Right lobe of liver (tissue), 6 donors: ENCODE results near the gene EEIG2. TPM values are rescaled to one million over a fixed set of nuclear protein-coding genes. Genes with fewer than 3 reads are reported as not detected.

Experiments
- ATAC-seq, 4 donors: fragments of 200-7000 bp; cut with Tn5 transposase; one replicate each; pipeline ENCODE4 v1.9.1; 2020; ENCODE audit warnings: mild to moderate bottlenecking in 4 of 4, moderate library complexity in 4 of 4
- DNase-seq, 3 donors: peaks; one replicate each; pipeline ENCODE4 v3.0.0-alpha.2; 2020
- H3K27ac ChIP-seq, 3 donors: fragments of 200-600 bp; one replicate each; pipeline ENCODE4 v1.8.0; 2022
- H3K27me3 ChIP-seq, 2 donors: fragments of 200-600 bp; one replicate each; pipeline ENCODE4 v1.8.0; 2022
- H3K36me3 ChIP-seq, 4 donors: fragments of 200-600 bp; sonication (generic) in 1 of 4; one replicate each; pipeline versions ENCODE4 v1.5.1 to v1.8.0; 2017 to 2022; ENCODE audit warnings: control low read depth in 1 of 4
- H3K4me1 ChIP-seq, 4 donors: fragments of 200-600 bp; sonication (generic) in 1 of 4; one replicate each; pipeline versions ENCODE4 v1.5.1 to v1.8.0; 2017 to 2022; ENCODE audit warnings: control low read depth in 1 of 4
- H3K4me3 ChIP-seq, 3 donors: fragments of 200-600 bp; one replicate each; pipeline ENCODE4 v1.8.0; 2022
- H3K9me3 ChIP-seq, 4 donors: fragments of 200-600 bp; sonication (generic) in 1 of 4; one replicate each; pipeline versions ENCODE4 v1.5.1 to v1.8.0; 2017 to 2022; ENCODE audit warnings: control low read depth in 1 of 4
- POLR2A ChIP-seq: fragments of 450-650 bp; IDR thresholded peaks from one replicate; pipeline ENCODE4 v1.6.1; 2017; ENCODE audit warnings: antibody characterized with exemption, mild to moderate bottlenecking
- WGBS: methylation state at CpG from one replicate; pipeline ENCODE4 v1.1.6; 2018; ENCODE audit warnings: low coverage, low lambda C conversion rate; ENCODE audit not compliant: insufficient coverage; ENCODE audit errors: missing lambda C conversion rate; 5-methylcytosine and 5-hydroxymethylcytosine counted together
- intact Hi-C, 2 donors: fragments of 100-400 bp; cut with DNase I; formaldehyde crosslinking; loops; one replicate each; pipeline versions ENCODE4 v1.11.2 to v1.14.1; 2022
- total RNA-seq, 6 experiments: library from RNA; depleted of rRNA in 2 of 6; stranded (reverse); fragments of >200 nt in 2 of 6; fragmentation: NEBNext Ultra II Directional in 3 of 6; extraction: Animal tissue kit (Norgen Biotek cat#: 25700) in 3 of 6; gene quantifications; one replicate each; pipeline versions ENCODE4 v1.1.0 to v1.2.4, GENCODE V29; 2016 to 2023
- TF ChIP-seq, protein P1 (sequence below), 4 donors: fragments of 200-600 bp in 3 of 4; fragments of 450-650 bp in 1 of 4; IDR thresholded peaks; one replicate each; pipeline versions ENCODE4 v1.5.1 to v1.8.0; 2016 to 2022; ENCODE audit warnings: antibody characterized with exemption in 4 of 4, mild to moderate bottlenecking in 2 of 4
- donor health status: DM: no; HTN: yes; CAD: no.
- donor health status: DM: no; HTN: no; CAD: no.
- donor health status: DM: no; HTN: no; CAD: no.
- donor health status: DM: no; HTN: yes; CAD: no.
- donor health status: DM: no; HTN: yes; CAD: no.

The EEIG2 gene
- total RNA-seq, 6 experiments from 2014 or later, result 0.88 to 6.5 (median 2.6) TPM

DNA sequence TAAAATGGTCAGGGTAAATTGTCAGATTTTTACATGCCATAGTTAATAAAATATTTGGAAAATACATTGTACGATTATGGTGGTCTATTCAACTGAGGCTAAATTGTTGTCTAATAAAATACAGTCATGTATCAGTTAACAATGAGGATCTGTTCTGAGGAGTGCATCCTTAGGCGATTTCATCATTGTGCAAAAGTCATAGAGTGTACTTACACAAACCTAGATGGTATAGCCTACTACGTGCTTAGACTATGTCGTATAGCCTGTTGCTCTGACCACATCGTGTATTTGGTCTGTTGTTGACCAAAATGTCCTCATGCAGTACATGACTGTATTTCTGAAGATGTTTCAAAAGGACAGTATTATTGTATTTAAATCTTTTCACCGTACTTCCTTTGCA, 5.2 kb downstream of the EEIG2 start:
- intact Hi-C loops, result loop anchor here in 1 of 2 donors (10.0 kb wide), 1 partner anchor 50 kb away; no protein-coding TSS in a partner anchor
- 74% methylated on average over 6 of the region's 6 CpGs for WGBS

DNA sequence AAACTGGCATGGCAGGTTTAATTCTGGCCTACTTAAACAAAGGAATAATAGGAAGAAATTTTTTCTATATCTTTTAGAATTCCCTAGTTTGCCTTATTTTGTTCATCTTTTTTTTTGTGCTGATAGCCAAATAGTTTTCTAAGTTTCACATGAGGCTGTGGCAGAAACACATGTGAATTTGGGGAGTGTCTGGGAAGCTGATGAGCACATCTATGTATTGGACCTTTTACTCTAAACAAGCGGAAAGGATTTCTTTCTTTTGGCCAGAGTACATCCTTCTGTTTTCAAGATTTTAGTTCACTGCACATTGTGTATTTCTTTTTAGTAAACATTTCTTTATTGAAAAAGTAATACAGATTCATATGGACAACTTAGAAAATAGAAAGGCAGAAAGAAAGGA, 5.6 kb downstream of the EEIG2 start:
- intact Hi-C loops, result loop anchor here in 1 of 2 donors (10.0 kb wide), 1 partner anchor 51 kb away; no protein-coding TSS in a partner anchor
- no peak overlapping the region for H3K4me3 ChIP-seq
- H3K27me3 ChIP-seq, result no peaks in the 10 kb centered on the region
- TF ChIP-seq POLR2A, result no peak
- TF ChIP-seq, protein P1, sequence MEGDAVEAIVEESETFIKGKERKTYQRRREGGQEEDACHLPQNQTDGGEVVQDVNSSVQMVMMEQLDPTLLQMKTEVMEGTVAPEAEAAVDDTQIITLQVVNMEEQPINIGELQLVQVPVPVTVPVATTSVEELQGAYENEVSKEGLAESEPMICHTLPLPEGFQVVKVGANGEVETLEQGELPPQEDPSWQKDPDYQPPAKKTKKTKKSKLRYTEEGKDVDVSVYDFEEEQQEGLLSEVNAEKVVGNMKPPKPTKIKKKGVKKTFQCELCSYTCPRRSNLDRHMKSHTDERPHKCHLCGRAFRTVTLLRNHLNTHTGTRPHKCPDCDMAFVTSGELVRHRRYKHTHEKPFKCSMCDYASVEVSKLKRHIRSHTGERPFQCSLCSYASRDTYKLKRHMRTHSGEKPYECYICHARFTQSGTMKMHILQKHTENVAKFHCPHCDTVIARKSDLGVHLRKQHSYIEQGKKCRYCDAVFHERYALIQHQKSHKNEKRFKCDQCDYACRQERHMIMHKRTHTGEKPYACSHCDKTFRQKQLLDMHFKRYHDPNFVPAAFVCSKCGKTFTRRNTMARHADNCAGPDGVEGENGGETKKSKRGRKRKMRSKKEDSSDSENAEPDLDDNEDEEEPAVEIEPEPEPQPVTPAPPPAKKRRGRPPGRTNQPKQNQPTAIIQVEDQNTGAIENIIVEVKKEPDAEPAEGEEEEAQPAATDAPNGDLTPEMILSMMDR (IDR thresholded peaks at IDR 0.05), result no peak
- ATAC-seq, result no peak
- WGBS, result 75% methylated on average over 1 of the region's 1 CpG
- H3K4me1 ChIP-seq, result peaks cover 0 to 10% (median 0%) of the 10 kb centered on the region in 4 donors
- H3K36me3 ChIP-seq, result no peaks in the 10 kb centered on the region
- no peak overlapping the region for H3K27ac ChIP-seq
- DNase-seq, result no peak
- no peaks in the 10 kb centered on the region for H3K9me3 ChIP-seq

More for the DNA sequence above, 5.2 kb downstream of the EEIG2 start:
- Histone ChIP-seq H3K4me3 (no peak overlapping the region), H3K27ac (no peak overlapping the region), H3K36me3 (no peaks in the 10 kb centered on the region), H3K9me3 (no peaks in the 10 kb centered on the region), H3K27me3 (no peaks in the 10 kb centered on the region), H3K4me1 (peaks cover 0 to 10% (median 0%) of the 10 kb centered on the region in 4 donors)
- no peak for DNase-seq
- TF ChIP-seq, protein P1 (IDR thresholded peaks at IDR 0.05), result no peak
- TF ChIP-seq POLR2A, result no peak
- no peak for ATAC-seq

DNA sequence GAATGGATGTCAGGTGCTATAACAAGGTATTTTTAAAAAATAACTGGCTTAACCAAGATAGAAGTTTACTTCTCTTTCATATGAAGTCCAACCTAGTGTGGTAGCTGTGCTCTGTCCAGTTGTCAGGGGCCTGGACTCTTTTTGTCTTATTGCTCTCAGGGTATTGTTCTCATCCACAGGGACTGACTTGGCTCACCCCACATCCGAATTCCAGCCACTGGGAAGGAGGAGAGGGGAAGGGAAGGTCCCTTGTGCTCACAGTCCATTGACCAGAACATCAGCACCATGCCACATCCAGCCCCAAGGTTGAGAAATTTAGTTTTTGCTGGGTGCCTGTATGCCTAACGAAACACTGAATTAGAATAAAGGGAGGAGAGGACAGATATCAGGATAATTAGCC, 8.7 kb downstream of the EEIG2 start:
- TF ChIP-seq, protein P1 (IDR thresholded peaks at IDR 0.05), result no peak
- TF ChIP-seq POLR2A, result no peak

DNA sequence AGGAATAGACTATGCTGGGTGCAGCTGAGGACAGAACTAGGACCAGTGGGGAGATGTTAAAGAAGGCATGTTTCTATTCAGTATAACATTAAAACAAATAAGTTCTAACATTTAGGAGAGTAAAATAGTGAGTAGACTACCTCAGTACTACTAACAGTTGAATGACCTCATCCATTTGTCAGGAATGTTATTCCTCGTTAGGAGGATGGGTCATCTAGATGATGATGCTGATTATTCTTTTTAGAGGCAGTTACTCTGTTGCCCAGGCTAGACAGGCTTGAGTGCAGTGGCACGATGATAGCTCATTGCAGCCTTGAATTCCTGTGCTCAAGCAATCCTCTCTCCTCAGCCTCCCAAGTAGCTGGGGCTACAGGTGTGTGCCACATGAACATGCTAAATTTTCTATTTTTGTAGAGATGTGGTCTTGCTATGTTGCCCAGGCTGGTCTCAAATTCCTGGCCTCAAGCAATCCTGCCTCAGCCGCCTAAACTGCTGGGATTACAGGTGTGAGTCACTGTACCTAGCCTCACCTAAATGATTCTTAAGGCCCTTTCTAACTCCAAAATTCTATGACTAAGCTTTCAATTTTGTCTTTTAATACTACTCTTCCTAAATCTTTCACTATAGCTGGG, 9.3 kb downstream of the EEIG2 start:
- no peak overlapping the region for H3K4me3 ChIP-seq
- intact Hi-C loops, result loop anchor here in 1 of 2 donors (10.0 kb wide), 1 partner anchor 54 kb away; no protein-coding TSS in a partner anchor
- H3K27ac ChIP-seq, result no peak overlapping the region
- no peaks in the 10 kb centered on the region for H3K9me3 ChIP-seq
- TF ChIP-seq POLR2A, result no peak
- TF ChIP-seq, protein P1 (IDR thresholded peaks at IDR 0.05), result no peak
- no peaks in the 10 kb centered on the region for H3K4me1 ChIP-seq
- no peaks in the 10 kb centered on the region for H3K27me3 ChIP-seq
- H3K36me3 ChIP-seq, result no peaks in the 10 kb centered on the region
- no peak for DNase-seq
- WGBS, result 94% methylated on average over 3 of the region's 3 CpGs
- no peak for ATAC-seq

More for the DNA sequence above, 8.7 kb downstream of the EEIG2 start:
- Histone ChIP-seq H3K27ac (no peak overlapping the region), H3K27me3 (no peaks in the 10 kb centered on the region), H3K4me1 (no peaks in the 10 kb centered on the region), H3K36me3 (no peaks in the 10 kb centered on the region), H3K9me3 (no peaks in the 10 kb centered on the region), H3K4me3 (no peak overlapping the region)
- 88% methylated on average over 1 of the region's 2 CpGs for WGBS
- DNase-seq, result no peak
- intact Hi-C loops, result loop anchor here in 1 of 2 donors (10.0 kb wide), 1 partner anchor 54 kb away; no protein-coding TSS in a partner anchor
- no peak for ATAC-seq
